GM12892 (cell line): ENCODE data around the gene NOTUM.
A peak's percentile ranks its signal among the peaks of the same experiment; 100 is the strongest.

Experiments
- DNase-seq: peaks from one replicate; pipeline ENCODE4 v3.0.0; 2011; ENCODE audit not compliant: insufficient read length
- FAIRE-seq: peaks from 2 replicates; lab custom pipeline; 2011; peaks lifted over from hg19 to GRCh38; lab: Jason Lieb, UNC
- POLR2A ChIP-seq: IDR thresholded peaks from 2 replicates; pipeline ENCODE4 v1.6.1; 2011; ENCODE audit warnings: low read depth, low read length, control low read depth
- POLR2AphosphoS5 ChIP-seq: IDR thresholded peaks from 2 replicates; pipeline ENCODE4 v1.6.1; 2011; ENCODE audit warnings: low read depth, low read length, control low read depth
- TAF1 ChIP-seq: IDR thresholded peaks from 2 replicates; pipeline ENCODE4 v1.6.1; 2011; ENCODE audit warnings: low read depth, mild to moderate bottlenecking, control low read depth, low read length, borderline replicate concordance

Gene NOTUM

GRCh38 chr17:81967533-81968395, 6.8 kb upstream of the NOTUM start:
- TF ChIP-seq POLR2A (no peak), TAF1 (no peak), POLR2AphosphoS5 (no peak)

GRCh38 chr17:81967244-81967532, 6.2 kb upstream of the NOTUM start:
- FAIRE-seq: no peak
- TF ChIP-seq TAF1 (no peak), POLR2A (no peak), POLR2AphosphoS5 (no peak)
- DNase-seq: no peak

More at GRCh38 chr17:81967533-81968395, 6.8 kb upstream of the NOTUM start:
- DNase-seq (peak; percentile 91), FAIRE-seq (peak; percentile 85)

- FAIRE-seq (no peak), DNase-seq (no peak)
- TF ChIP-seq POLR2A (no peak), TAF1 (no peak), POLR2AphosphoS5 (no peak)
These were observed 5.6 kb upstream of the NOTUM start for GRCh38 chr17:81966343-81967243.

- DNase-seq (no peak), FAIRE-seq (no peak)
- TF ChIP-seq TAF1 (no peak), POLR2AphosphoS5 (no peak), POLR2A (no peak)
These were observed 3.3 kb upstream of the NOTUM start for GRCh38 chr17:81964081-81964849.

GRCh38 chr17:81962499-81963441, 1.8 kb upstream of the NOTUM start:
- DNase-seq: no peak
- FAIRE-seq: no peak
- TF ChIP-seq POLR2AphosphoS5 (no peak), TAF1 (no peak), POLR2A (no peak)

- FAIRE-seq (no peak), DNase-seq (no peak)
- TF ChIP-seq TAF1: no peak
- no peak for TF ChIP-seq POLR2AphosphoS5
- no peak for TF ChIP-seq POLR2A
These were observed 823 bp upstream of the NOTUM start for GRCh38 chr17:81961521-81962498.

GRCh38 chr17:81960130-81960958, 643 bp downstream of the NOTUM start:
- TF ChIP-seq POLR2AphosphoS5 (no peak), POLR2A (no peak), TAF1 (no peak)
- FAIRE-seq (no peak), DNase-seq (no peak)

GRCh38 chr17:81959362-81960129, 1.4 kb downstream of the NOTUM start:
- DNase-seq (peak; percentile 83), FAIRE-seq (peak; percentile 83)
- TF ChIP-seq TAF1: no peak
- no peak for TF ChIP-seq POLR2A
- no peak for TF ChIP-seq POLR2AphosphoS5
